D721Med (cell line): ENCODE data around the gene ANAPC2.

Source experiments
- DNase-seq: peaks from one replicate; pipeline ENCODE4 v3.0.0; 2011; ENCODE audit warnings: low spot score; ENCODE audit not compliant: insufficient read length
- FAIRE-seq: peaks from 2 replicates; lab custom pipeline; 2011; peaks lifted over from hg19 to GRCh38; lab: Jason Lieb, UNC
- CTCF ChIP-seq: IDR thresholded peaks from 2 replicates; pipeline ENCODE4 v1.5.1; 2012; ENCODE audit warnings: mild to moderate bottlenecking, control low read depth; ENCODE audit not compliant: insufficient read depth; ENCODE audit errors: missing control alignments

ANAPC2 gene

GRCh38 chr9:137183980-137184595 is 4.3 kb downstream of the ANAPC2 start:
- no peak for TF ChIP-seq CTCF
- DNase-seq (no peak), FAIRE-seq (no peak)

- DNase-seq (no peak), FAIRE-seq (no peak)
- no peak for TF ChIP-seq CTCF
These were observed 5.5 kb downstream of the ANAPC2 start for GRCh38 chr9:137182836-137183235.

DNA sequence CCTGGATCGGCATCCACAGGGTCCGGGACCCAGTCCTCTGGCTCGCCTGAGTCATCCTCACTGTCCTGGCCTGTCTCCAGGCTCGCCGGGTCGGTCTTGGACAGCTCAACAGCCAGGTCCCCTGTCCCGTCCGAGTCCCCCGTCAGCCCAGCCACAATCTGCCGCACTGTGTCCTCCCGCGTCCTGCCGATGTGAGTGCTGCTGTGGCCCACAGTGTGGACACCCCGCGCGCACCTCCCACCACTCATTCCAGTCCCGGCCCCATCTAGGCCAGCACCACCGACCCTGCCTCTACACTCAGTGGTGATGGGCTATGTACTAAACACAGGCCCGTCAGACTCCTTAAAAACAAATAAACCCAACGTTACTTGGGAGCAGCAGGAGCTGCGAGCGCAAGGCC is 6.7 kb downstream of the ANAPC2 start:
- no peak for TF ChIP-seq CTCF
- FAIRE-seq (no peak), DNase-seq (no peak)

GRCh38 chr9:137180491-137180890 is 7.9 kb downstream of the ANAPC2 start:
- TF ChIP-seq CTCF = no peak
- DNase-seq (no peak), FAIRE-seq (no peak)

- DNase-seq (no peak), FAIRE-seq (no peak)
- no peak for TF ChIP-seq CTCF
These were observed 8.6 kb downstream of the ANAPC2 start for GRCh38 chr9:137179761-137180160.

GRCh38 chr9:137178939-137179630 is 9.3 kb downstream of the ANAPC2 start:
- no peak for FAIRE-seq
- no peak for TF ChIP-seq CTCF
- DNase-seq = no peak
